Measurements from ENCODE around the gene PNO1.
"Not testable (repeated sequence)": the region's sequence is repeated elsewhere in the genome, so short reads cannot be mapped to it uniquely, and the experiment has no call there.

The PNO1 gene

GRCh38 chr2:68157002-68157401 is 686 bp upstream of the PNO1 start:
- no peak for DNase-seq (ENCODE audit: low read depth in 2 of 2)

DNA sequence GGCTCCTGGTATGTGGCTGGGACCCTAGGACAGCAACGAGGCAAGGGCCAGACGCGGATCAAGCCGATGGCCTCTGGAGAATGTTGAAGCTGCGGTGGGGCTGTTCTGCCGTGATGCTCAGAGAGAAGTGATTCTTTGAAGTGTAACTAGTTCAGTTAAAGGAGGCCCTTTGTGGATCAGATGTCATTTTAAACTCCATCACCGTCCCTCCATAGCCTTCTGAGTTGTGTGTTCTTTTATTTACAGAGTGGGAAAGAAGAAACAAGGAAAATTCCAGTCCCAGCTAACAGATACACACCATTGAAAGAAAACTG is 403 bp downstream of the PNO1 start:
- no peak for DNase-seq (ENCODE audit: low read depth in 2 of 2)

GRCh38 chr2:68163641-68164040 is 6.0 kb downstream of the PNO1 start:
- no peak for DNase-seq (ENCODE audit: low read depth in 2 of 2)

DNA sequence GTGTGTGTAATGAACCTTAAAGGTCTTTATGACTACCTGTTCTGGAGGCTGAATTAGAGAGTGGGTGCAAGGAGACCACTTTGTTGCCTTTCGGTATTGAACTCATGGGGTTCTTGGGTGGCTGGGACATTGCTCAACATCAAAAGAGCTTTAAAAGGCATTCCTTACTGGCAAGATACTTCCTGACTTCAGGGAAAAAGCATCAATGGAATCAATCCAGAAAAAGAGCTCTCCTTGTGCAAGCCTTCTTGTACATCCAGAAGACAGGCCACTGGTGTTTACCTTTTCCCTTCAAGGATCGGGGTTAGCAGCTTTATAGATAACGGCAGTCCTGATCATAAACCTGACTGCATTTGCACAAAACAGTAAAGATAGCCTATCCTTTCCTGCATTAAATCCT is 9.5 kb downstream of the PNO1 start:
- DNase-seq (ENCODE audit: low read depth in 2 of 2), result no peak

DNA sequence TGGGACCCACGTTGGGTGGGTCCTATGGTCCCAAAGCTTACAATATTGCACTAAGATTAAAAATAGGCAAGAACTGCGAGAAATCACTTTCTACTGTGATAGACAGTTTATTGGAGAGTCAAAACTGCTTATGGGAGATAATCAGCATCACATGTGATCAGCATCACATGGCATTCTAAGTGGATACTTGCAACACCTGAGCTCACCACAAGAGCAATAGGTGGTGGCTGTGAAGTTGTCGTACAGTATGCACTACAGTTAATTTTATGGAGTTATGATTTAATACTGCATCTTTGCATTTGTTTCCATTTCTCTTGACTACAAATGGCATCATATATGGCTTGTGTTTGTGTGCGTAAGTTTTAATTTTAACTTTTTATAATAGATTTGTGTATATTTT is 11.6 kb downstream of the PNO1 start:
- no peak for DNase-seq (ENCODE audit: low read depth in 2 of 2)

GRCh38 chr2:68171146-68171545 is 13.5 kb downstream of the PNO1 start:
- no peak for DNase-seq (ENCODE audit: low read depth in 2 of 2)

DNA sequence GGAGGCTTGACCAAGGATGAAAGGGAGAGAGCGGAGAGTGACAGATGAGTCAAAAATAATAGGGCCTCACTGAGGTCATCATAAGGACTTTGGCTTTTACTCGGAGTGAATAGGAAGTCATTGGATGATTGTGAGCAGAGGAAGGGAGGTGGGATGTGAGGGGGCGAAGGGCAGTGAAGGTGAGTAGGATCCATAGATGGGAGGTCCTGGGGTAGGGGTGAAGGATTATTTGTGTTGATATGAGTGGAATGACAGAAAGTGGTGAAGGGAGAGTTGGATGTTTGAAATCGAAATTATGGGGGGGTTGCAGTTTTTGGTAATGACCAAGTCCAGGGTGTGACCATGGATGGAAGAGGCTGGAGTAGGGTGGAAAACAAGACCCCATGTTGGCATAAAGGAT is 14.0 kb downstream of the PNO1 start:
- DNase-seq (ENCODE audit: low read depth in 2 of 2), result no peak

DNA sequence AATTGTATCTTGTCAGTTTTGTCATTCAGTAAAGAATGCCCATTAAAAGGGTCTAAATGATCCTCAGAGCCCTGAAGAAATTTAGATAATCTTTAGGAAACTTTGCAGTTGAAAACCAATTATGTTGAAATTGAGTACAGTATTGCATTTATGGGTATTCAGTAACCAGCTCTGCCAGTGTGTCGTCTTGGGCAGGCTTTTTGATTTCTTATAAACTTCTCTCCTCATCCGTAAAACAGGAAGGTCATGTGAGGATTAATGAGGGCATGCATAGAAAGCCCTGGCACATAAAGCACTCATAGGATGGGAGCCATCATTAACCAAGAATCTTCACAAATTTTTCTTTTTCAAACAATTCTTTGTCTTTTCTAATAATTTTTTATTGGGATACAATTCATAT is 14.8 kb downstream of the PNO1 start:
- no peak for DNase-seq (ENCODE audit: low read depth in 2 of 2)

- DNase-seq (ENCODE audit: low read depth in 2 of 2), result no peak
Observed at GRCh38 chr2:68172990-68173700, 15.5 kb downstream of the PNO1 start.

DNA sequence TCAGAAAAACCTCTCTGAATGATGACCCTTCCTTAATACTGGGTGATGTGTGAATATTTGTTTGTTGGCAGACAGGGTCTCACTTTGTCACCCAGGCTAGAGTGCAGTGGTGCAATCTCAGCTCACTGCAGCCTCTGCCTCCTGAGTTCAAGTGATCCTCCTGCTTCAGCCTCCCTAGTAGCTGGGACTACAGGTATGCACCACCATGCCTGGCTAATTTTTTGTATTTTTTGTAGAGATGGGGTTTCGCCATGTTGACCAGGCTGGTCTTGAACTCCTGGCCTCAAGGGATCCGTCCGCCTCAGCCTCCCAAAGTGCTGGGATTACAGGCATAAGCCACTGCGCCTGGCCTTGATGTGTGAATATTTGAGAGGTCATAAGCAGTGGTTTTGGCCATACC is 17.5 kb downstream of the PNO1 start:
- not testable (repeated sequence) for DNase-seq (ENCODE audit: low read depth in 2 of 2)

- DNase-seq (ENCODE audit: low read depth in 2 of 2), result no peak
Observed at GRCh38 chr2:68176657-68177056, 19.0 kb downstream of the PNO1 start.

DNA sequence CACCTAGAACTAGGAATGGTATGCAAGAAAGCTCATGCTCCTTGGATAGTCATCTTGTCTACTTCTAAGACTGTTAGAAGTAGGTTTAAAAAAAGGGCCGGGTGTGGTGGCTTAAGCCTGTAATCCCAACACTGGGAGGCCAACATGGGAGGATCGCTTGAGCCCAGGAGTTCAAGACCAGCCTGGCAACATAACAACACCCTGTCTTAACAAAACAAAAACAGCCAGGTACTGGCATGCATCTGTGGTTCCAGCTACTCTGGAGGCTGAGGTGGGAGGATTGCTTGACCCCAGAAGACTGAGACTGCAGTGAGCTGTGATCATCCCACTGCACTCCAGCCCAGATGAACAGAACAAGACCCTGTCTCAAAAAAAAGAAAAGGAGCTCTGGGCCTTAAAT is 19.9 kb downstream of the PNO1 start:
- DNase-seq (ENCODE audit: low read depth in 2 of 2), result no peak

GRCh38 chr2:68178432-68178831 is 20.7 kb downstream of the PNO1 start:
- DNase-seq (ENCODE audit: low read depth in 2 of 2), result no peak

GRCh38 chr2:68178954-68179627 is 21.4 kb downstream of the PNO1 start:
- DNase-seq (ENCODE audit: low read depth in 2 of 2), result no peak

DNA sequence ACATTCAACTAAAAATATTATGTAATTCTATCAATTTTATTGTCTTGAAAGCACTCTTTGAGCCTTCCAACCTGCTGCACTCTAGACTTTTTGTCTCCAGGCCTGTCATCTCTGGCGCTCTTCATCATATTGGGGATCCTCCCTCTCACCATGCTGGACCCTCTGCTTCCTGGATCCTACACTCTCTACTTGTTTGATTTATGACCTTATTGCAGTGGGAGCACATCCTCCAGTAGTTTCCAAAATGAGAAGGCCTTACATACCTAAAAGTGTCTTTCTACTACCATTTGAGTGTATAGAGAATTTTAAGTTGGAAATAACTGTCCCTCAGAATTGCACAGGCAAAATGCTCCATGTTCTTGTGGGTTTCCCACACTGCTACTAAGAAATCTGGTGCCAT is 25.2 kb downstream of the PNO1 start:
- DNase-seq (ENCODE audit: low read depth in 2 of 2), result no peak

GRCh38 chr2:68185541-68186164 is 28.0 kb downstream of the PNO1 start:
- peak; percentile 51 to 57 for DNase-seq (ENCODE audit: low read depth in 2 of 2)

DNA sequence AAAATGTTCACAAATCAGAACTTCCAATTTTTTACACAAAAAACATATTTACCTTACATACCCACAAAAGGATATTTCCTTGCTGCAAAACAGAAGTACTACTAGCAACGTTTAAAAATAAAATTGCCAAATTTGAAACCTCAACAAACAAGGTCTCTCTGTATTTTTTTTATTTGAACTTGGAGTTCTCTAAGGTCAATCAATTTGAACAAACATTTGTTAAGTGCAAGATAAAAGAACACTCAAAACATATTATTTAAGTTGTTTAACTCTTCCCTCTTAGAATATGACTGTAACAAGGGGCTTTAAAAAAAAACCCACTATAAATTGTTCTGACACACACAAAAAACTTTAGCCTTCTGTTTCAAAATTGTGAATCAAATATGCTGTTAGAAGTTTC is 29.6 kb downstream of the PNO1 start:
- DNase-seq (ENCODE audit: low read depth in 2 of 2), result no peak

GRCh38 chr2:68188831-68189230 is 31.1 kb downstream of the PNO1 start:
- no peak for DNase-seq (ENCODE audit: low read depth in 2 of 2)

- DNase-seq (ENCODE audit: low read depth in 2 of 2), result no peak
Observed at GRCh38 chr2:68189991-68190784, 32.5 kb downstream of the PNO1 start.

DNA sequence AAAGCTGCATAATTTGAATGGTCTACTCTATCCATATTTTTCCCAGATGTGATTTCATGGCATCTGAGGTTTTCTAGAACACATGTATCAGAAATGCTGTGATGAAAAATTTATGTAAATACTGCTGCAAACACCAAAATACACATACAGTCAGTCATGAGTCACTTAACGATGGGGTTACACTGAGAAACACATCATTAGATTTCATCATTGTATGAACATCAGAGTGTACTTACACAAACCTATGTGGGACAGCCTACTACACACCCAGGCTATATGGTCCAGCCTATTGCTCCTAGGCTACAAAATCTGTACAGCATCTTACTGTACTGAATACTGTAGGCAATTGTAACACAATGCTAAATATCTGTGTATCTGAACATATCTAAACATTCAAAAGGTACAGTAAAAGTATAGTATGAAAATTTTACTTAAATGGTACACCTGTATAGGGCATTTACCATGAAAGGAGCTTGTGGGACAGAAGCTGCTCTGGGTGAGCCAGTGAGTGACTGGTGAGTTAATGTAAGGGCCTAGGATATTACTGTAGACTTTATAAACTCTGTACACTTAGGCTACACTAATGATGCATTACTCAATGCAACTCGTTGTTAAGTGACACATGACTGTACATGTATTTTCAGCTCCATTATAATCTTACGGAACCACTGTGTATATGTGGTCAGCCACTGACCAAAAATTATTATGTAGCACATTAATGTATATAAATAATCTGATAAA is 33.5 kb downstream of the PNO1 start:
- no peak for DNase-seq (ENCODE audit: low read depth in 2 of 2)

DNA sequence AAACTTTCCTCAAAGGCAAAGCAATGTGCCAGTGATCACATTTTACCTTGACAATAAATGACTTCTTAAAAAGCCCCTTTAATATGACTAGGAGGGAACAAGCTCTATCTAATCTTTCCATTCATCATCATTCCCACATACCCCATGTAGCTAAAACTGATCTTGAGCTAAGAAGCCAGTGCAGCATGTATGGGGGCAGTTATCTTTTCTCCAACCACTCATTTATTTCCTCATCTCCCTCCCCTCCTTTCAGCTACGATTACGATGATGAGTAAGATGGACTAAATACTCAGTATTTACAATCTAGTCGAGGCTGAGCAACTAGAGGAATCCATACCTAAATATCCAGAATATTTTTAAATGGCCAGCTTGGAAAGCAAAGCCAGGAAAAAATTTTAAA is 35.5 kb downstream of the PNO1 start:
- no peak for DNase-seq (ENCODE audit: low read depth in 2 of 2)

DNA sequence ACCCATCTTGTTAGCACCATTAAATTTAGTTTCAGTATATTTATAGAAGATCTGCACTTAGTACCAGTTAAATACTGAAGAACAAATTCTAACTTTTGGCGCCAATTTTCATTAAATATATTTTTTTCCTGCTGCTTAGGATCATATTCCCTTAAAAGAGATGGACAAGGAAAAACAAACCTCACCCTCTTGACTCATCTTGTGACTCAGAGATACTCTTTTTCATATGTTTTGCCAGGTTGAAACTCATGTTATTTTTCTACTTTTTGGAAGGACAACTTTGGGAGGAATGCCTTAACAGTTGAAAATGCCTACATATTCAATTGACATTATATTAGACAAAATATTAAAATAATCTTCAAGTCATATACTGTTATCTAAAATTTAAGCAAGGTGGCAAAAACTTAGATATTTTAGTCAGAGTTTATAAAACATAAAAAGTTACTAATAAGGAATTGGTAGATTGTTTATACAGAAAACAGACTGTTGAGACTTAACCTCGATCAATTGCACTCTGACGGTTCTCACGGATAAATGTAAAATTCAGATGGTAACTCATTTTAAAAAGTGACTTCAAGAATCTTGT is 36.2 kb downstream of the PNO1 start:
- DNase-seq (ENCODE audit: low read depth in 2 of 2), result no peak

All from stimulated activated CD8-positive, alpha-beta memory T cell treated with anti-CD3 and anti-CD28 coated beads, Interleukin-2, amount 100 ng/mL, for 48 hours (primary cell).